GM10266 (cell line): ENCODE data around the gene TNKS1BP1.

Experiments
- DNase-seq: peaks from one replicate; pipeline ENCODE4 v3.0.0; 2012; ENCODE audit errors: extremely low spot score
- TF ChIP-seq, protein P1 (sequence below): IDR thresholded peaks from 2 replicates; pipeline ENCODE4 v1.5.1; 2012; ENCODE audit warnings: mild to moderate bottlenecking, low read depth; ENCODE audit not compliant: control insufficient read depth, insufficient read depth; ENCODE audit errors: missing control alignments

TNKS1BP1 gene

DNA sequence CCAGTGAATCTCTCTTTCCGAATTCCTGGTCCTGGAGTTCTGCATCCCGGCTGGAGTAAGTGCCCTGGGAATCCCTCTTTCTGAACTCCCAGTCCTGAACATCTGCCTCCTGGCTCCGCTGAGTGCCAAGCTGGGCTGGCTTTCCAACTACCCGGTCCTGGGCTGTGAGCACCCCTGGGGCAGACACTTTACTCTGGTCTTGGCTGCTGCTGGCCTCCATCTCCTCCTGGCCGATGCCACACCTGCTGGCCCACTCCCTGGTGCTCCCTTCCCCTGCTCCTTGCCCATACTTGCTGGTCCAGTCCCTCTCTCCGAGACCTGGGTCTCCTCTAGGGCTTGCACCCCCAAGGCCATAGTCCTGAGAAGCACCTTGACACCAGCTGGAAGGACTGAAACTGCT is 14.7 kb downstream of the TNKS1BP1 start:
- no peak for DNase-seq
- TF ChIP-seq, protein P1, sequence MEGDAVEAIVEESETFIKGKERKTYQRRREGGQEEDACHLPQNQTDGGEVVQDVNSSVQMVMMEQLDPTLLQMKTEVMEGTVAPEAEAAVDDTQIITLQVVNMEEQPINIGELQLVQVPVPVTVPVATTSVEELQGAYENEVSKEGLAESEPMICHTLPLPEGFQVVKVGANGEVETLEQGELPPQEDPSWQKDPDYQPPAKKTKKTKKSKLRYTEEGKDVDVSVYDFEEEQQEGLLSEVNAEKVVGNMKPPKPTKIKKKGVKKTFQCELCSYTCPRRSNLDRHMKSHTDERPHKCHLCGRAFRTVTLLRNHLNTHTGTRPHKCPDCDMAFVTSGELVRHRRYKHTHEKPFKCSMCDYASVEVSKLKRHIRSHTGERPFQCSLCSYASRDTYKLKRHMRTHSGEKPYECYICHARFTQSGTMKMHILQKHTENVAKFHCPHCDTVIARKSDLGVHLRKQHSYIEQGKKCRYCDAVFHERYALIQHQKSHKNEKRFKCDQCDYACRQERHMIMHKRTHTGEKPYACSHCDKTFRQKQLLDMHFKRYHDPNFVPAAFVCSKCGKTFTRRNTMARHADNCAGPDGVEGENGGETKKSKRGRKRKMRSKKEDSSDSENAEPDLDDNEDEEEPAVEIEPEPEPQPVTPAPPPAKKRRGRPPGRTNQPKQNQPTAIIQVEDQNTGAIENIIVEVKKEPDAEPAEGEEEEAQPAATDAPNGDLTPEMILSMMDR, result no peak

DNA sequence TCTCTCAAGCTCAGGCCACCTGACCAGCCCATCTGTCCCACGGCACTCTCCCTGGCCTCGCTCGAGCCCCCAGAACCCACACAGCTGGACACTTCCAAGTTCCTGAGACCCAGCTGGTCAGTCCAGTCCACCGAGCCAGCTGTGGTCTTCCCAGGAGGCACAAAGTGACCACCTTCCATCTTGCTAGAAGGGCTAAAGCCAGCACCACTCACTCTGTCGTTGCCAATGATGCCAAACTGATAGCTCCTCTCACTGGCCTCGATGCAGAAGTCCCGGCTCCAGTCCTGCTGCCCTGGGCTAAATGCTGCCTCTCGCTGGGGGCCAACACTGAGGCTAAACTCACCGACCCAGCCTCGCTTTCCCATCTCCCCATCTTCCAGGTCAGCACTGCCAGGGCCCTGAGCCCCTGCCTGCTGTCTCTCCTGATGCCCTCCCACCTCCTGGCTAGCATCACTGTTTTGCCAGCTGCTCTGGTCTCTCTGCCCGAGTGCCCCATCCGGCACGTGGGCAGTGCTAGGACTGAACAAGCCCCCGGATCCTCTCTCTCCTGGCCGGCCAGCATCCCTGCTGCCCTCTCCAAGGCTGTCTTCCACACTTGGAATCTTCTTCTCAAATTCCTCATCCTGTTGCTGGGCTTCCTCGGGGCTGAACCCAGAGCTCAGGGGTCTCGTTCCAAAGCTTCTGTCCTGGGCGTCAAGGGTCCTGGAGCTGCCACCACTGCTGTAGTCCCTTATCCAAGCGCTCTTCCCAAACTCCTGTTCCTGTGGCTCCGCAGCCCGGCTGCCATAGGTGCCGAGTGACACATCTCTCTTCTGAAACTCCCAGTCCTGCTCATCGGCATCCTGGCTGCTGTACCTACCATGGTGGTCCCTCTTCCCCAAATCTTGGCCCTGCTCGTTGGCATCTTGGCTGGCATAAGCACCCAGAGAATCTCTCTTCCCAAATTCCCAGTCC is 15.4 kb downstream of the TNKS1BP1 start:
- TF ChIP-seq, protein P1, result no peak

DNA sequence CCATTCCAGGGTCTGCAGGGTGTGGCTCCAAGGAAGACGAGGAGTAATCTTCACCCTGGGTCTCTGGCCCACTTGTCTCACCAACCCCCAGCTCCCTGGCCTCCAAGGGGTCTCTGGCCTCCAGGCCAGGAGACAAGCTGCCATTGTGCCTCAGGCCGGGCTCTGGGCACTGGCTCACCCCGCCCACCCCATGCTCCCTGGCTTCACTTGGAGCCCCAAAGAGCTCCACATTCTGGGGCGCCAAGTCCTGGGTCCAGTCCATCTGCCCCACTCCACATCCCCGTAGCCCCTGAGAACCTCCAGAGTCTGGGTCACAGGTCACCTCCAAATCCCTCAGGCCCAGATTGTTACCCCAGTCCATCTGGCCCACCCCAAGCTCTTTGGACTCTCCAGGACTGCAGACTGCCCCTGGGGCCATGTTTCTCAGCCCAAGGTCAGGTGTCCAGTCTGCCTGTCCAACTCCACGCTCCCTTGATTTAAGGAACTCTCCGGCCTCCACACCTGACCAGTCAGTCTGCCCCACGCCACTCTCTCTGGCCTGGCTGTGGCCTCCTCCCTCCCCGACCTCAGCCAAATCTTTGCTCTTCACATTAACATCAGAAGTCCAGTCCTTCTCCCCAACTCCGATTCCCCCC is 16.2 kb downstream of the TNKS1BP1 start:
- TF ChIP-seq, protein P1, result no peak
- DNase-seq, result no peak

More for the DNA sequence above, 15.4 kb downstream of the TNKS1BP1 start:
- no peak for DNase-seq

DNA sequence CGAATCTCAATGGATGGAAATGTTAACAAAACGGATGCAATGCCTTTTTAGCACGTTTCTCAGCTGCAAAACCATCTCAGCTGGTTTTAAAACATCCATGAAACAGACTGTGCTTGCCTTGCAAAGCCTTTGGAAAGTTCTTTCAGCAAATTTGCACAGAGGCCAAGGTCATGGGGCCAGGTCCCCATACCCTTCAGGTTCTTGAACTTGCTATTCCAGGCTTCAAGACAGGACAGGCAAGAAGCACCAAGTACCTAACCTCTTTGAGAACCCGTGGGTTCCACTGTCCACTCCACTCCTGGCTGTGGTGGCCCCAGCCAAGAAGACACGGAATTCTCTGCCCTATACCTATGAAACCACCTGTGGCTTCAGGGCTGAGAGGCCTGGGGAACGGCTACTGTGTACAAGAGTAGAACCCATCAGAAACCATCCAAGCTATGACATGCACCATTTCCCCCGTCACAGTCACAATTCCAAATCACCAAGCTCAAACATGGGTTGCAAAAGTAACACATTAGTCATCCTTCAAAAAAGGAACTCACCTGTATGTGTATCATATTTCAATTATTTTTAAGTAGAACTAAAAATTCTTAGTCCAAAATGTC is 17.0 kb downstream of the TNKS1BP1 start:
- TF ChIP-seq, protein P1, result no peak

DNA sequence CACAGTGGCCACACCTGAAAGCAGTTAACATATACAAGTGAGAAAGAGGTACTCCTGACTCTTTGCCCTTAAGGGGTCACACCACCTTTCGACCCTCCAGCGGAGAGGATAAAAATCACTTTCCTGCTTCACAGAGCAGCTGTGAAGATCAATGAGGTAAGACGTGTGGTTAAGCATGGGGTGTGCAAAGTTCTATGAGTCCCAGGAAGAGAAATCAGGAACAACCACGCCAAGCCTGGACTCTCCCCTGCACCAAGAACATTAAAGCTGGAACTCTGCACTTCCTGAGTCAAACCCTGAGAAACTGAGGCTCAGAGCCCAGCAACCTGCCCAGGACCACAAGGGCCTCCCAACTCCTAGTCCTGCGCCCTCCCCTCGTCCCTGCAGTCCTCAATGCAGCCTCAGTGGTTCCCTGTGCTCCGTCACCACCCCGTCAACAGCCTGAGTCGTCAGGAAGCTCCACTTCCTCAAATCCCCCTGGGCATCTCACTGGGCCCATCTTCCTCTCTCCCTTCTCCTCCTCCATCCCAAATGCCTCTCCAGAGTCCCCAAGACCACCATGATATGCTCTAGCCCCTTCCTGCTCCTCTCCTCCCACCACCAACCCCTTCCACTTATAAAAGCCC is 17.7 kb downstream of the TNKS1BP1 start:
- TF ChIP-seq, protein P1, result no peak
- DNase-seq, result no peak

More for the DNA sequence above, 17.0 kb downstream of the TNKS1BP1 start:
- DNase-seq, result no peak

DNA sequence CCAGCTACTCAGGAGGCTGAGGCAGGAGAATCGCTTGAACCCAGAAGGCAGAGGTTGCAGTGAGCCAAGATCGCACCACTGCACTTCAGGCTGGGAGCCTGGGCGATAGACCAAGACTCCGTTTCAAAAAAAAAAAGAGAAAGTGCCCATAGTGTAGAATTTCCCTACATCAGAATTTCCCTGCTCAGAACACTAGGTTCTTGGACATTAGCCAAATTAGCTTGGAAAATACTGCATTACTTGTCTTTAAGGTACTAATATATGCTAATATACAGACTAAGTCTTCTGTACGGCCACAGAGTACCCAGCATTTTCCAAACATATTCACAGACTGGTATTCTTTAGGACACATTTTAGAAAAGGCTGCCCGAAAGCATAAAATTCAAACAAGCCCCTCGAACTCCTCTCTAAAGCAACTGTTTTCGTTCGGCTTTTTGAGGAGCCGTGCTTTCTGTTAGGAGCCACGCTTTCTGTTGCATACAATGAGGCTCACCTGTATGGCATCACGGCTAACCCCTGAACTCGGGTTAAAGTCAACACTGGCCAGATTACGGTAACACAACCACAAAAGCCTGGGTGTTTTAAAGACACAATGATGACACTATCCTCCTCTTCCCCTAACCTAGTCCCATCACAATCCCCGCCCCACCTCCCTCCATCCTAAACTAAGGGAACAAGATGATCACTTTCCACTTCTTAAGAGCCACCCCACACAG is 18.4 kb downstream of the TNKS1BP1 start:
- TF ChIP-seq, protein P1, result no peak
- DNase-seq, result no peak
